ENCODE results near the gene KCNK7.

KCNK7 gene

GRCh38 chr11:65625628-65626342, 30.2 kb upstream of the KCNK7 start:
- DNase-seq: no peak

- no peak for DNase-seq
Observed at GRCh38 chr11:65624931-65625627, 29.5 kb upstream of the KCNK7 start.

- DNase-seq: no peak
Observed at GRCh38 chr11:65623852-65624616, 28.4 kb upstream of the KCNK7 start.

GRCh38 chr11:65623177-65623576, 27.6 kb upstream of the KCNK7 start:
- no peak for DNase-seq

- no peak for DNase-seq
Observed at GRCh38 chr11:65622011-65622410, 26.4 kb upstream of the KCNK7 start.

GRCh38 chr11:65621460-65621859, 25.9 kb upstream of the KCNK7 start:
- DNase-seq: no peak

GRCh38 chr11:65620666-65621065, 25.1 kb upstream of the KCNK7 start:
- DNase-seq: no peak

- no peak for DNase-seq
Observed at GRCh38 chr11:65619281-65619928, 23.8 kb upstream of the KCNK7 start.

GRCh38 chr11:65618763-65619162, 23.2 kb upstream of the KCNK7 start:
- DNase-seq: no peak

GRCh38 chr11:65617990-65618751, 22.6 kb upstream of the KCNK7 start:
- DNase-seq: no peak

- no peak for DNase-seq
Observed at GRCh38 chr11:65617136-65617850, 21.7 kb upstream of the KCNK7 start.

- no peak for DNase-seq
Observed at GRCh38 chr11:65616575-65617001, 21.0 kb upstream of the KCNK7 start.

GRCh38 chr11:65615950-65616574, 20.5 kb upstream of the KCNK7 start:
- no peak for DNase-seq

- peak; percentile 100 for DNase-seq
Observed at GRCh38 chr11:65615229-65615949, 19.8 kb upstream of the KCNK7 start, which contains the start of gene PCNX3. Gene PCNX3 (plus strand): TSS chr11:65615776. CDS start chr11:65616312, 536 bp downstream.

- no peak for DNase-seq
Observed at GRCh38 chr11:65613091-65613928, 17.7 kb upstream of the KCNK7 start.

GRCh38 chr11:65612691-65613090, 17.1 kb upstream of the KCNK7 start:
- DNase-seq: no peak

- no peak for DNase-seq
Observed at GRCh38 chr11:65611758-65612603, 16.4 kb upstream of the KCNK7 start.

GRCh38 chr11:65611028-65611757, 15.6 kb upstream of the KCNK7 start:
- DNase-seq: no peak

All from NCI-H1105 (cell line).